Myocyte (in vitro differentiated cells): ENCODE results near the gene PDCD1. TPM values are rescaled to one million over a fixed set of nuclear protein-coding genes. Genes with fewer than 3 reads are reported as not detected.
"Not testable (repeated sequence)": the region's sequence is repeated elsewhere in the genome, so short reads cannot be mapped to it uniquely, and the experiment has no call there.

Experiments used
- DNase-seq: peaks from one replicate; pipeline ENCODE4 v3.0.0-alpha.2; 2012; ENCODE audit warnings: low read depth
- total RNA-seq: library from RNA; depleted of rRNA; stranded (reverse); fragments of >200 nt; gene quantifications from 2 replicates; pipeline ENCODE4 v1.2.3, GENCODE V29; 2014

Gene PDCD1
- total RNA-seq, 1 donor from 2014 or later, result not detected

GRCh38 chr2:241802421-241803318 lies 56.0 kb downstream of the PDCD1 start:
- DNase-seq, result no peak

- DNase-seq, result no peak
Observed at GRCh38 chr2:241801611-241802420, 56.9 kb downstream of the PDCD1 start.

- DNase-seq, result not testable (repeated sequence)
Observed at GRCh38 chr2:241800198-241800903, 58.3 kb downstream of the PDCD1 start.

Other genes with a start within 250 kb of the PDCD1 start
- gene THAP4, start 221.7 kb downstream of the PDCD1 start, total RNA-seq, result 50.0 and 54.7 TPM in 2 replicates
- 92.4 and 95.2 TPM in 2 replicates for gene ATG4B, start 221.2 kb downstream of the PDCD1 start, total RNA-seq
- gene DTYMK, start 172.1 kb downstream of the PDCD1 start, total RNA-seq, result 19.5 and 20.1 TPM in 2 replicates
- gene ING5, start 156.9 kb downstream of the PDCD1 start, total RNA-seq, result 18.7 and 21.4 TPM in 2 replicates
- 17.3 and 23.7 TPM in 2 replicates for gene D2HGDH, start 124.3 kb downstream of the PDCD1 start, total RNA-seq
- 0.47 TPM in 1 of 2 replicates, not detected in the other for gene GAL3ST2, start 82.1 kb downstream of the PDCD1 start, total RNA-seq
- gene NEU4, start 49.7 kb downstream of the PDCD1 start, total RNA-seq, result 3.2 and 30.5 TPM in 2 replicates
- gene RTP5, start 10.8 kb upstream of the PDCD1 start, total RNA-seq, result 0.08 TPM in 1 of 2 replicates, not detected in the other